ENCODE measurements around the gene DIP2C.

DNA sequence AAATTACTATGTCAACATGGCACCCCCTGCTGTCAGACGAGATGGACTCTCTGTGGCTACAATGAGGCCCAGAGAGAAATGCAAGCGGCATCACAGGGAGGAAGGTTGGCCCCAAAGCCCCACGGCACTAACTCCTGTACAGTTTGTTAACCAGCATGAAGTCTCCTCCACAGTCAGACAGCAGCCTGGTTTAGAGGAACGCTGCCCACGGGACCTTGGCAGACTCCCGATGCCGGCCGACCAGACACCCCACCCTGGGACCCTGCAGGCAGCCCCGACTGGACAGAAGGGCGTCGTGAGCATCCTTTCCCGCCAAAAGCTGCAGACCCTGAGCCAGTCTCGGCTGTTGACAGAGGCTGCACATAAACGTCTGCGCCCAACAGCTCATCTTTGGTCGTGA lies 158.8 kb downstream of the DIP2C start:
- no peak for TF ChIP-seq CTCF (conservative IDR thresholded peaks at IDR 0.05 in 1 of 2, IDR thresholded peaks at IDR 0.05 in 1 of 2; ENCODE audit: extremely low read depth in 1 of 2, insufficient read depth in 1 of 2, low read depth in 1 of 2, low read length in 2 of 2)
- no peak for TF ChIP-seq EZH2 (IDR thresholded peaks at IDR 0.05; ENCODE audit: borderline replicate concordance, low read length)

Data from mammary epithelial cell (primary cell).